ENCODE data around the gene CCDC92.

The CCDC92 gene

GRCh38 chr12:123890536-123890902, 82.1 kb downstream of the CCDC92 start:
- Histone ChIP-seq H3K4me2 (ENCODE audit: low read length) (no peak overlapping the region), H3K4me1 (ENCODE audit: control insufficient read depth, low read length) (no peaks in the 10 kb centered on the region), H3K27ac (ENCODE audit: low read depth, low read length) (no peak overlapping the region)

DNA sequence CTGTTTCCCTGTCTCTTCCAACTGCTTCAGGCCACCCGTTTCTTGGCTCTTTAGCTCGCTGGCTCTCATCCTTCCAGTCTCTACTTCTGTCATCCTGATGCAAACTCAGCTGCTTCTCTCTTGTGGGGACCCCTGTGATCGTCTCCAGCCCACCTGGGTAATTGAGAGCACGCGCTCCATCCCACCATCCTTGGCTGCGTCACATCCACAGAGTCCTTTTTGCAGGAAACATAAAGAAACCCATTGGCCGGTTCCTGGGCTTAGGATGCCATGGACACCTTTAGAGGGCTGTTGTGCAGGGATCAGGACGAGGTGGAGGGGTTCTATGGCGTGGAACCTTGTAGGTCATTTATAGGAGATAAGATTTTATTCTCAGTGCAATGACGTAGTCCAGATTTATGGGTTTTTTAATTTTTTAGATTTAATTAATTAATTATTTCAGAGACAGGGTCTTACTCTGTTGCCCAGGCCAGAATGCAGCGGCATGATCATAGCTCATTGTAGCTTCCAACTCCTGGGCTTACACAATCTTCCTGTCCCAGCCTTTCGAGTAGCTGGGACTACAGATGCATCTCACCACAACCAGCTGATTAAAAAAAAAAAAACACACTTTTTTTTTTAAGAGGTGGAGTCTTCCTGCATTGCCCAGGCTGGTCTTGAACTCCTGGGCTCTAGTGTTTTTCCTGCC, 82.6 kb downstream of the CCDC92 start:
- H3K9me3 ChIP-seq (ENCODE audit: control insufficient read depth, insufficient read depth, low read length): no peaks in the 10 kb centered on the region
- H3K36me3 ChIP-seq (ENCODE audit: control insufficient read depth, low read length): no peaks in the 10 kb centered on the region
- H3K4me3 ChIP-seq (ENCODE audit: low read length): no peak overlapping the region
- no peaks in the 10 kb centered on the region for H3K79me2 ChIP-seq (ENCODE audit: control insufficient read depth, low read length)
- peaks cover 5% of the 10 kb centered on the region; the same call in 1 of the 2 replicates for H3K27me3 ChIP-seq (ENCODE audit: control insufficient read depth, low read length)
- no peaks in the 10 kb centered on the region for H4K20me1 ChIP-seq (ENCODE audit: control insufficient read depth, insufficient read depth, low read depth, low read length)
- H3K4me2 ChIP-seq (ENCODE audit: low read length): no peak overlapping the region
- no peaks in the 10 kb centered on the region for H3K4me1 ChIP-seq (ENCODE audit: control insufficient read depth, low read length)
- H3F3A ChIP-seq (ENCODE audit: control insufficient read depth, insufficient read depth): no peaks in the 10 kb centered on the region
- TF ChIP-seq EZH2phosphoT487 (IDR thresholded peaks at IDR 0.05; ENCODE audit: borderline replicate concordance, low read length): no peak
- TF ChIP-seq, protein P1, sequence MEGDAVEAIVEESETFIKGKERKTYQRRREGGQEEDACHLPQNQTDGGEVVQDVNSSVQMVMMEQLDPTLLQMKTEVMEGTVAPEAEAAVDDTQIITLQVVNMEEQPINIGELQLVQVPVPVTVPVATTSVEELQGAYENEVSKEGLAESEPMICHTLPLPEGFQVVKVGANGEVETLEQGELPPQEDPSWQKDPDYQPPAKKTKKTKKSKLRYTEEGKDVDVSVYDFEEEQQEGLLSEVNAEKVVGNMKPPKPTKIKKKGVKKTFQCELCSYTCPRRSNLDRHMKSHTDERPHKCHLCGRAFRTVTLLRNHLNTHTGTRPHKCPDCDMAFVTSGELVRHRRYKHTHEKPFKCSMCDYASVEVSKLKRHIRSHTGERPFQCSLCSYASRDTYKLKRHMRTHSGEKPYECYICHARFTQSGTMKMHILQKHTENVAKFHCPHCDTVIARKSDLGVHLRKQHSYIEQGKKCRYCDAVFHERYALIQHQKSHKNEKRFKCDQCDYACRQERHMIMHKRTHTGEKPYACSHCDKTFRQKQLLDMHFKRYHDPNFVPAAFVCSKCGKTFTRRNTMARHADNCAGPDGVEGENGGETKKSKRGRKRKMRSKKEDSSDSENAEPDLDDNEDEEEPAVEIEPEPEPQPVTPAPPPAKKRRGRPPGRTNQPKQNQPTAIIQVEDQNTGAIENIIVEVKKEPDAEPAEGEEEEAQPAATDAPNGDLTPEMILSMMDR (IDR thresholded peaks at IDR 0.05; ENCODE audit: low read depth, low read length, poor library complexity, severe bottlenecking): no peak
- no peaks in the 10 kb centered on the region for H3K9me2 ChIP-seq (replicated peaks; ENCODE audit: control insufficient read depth, low read length)
- no peak overlapping the region for H3K27ac ChIP-seq (ENCODE audit: low read depth, low read length)

More at GRCh38 chr12:123890536-123890902, 82.1 kb downstream of the CCDC92 start:
- Histone ChIP-seq H3K79me2 (ENCODE audit: control insufficient read depth, low read length) (no peaks in the 10 kb centered on the region), H3K9me3 (ENCODE audit: control insufficient read depth, insufficient read depth, low read length) (no peaks in the 10 kb centered on the region), H3K36me3 (ENCODE audit: control insufficient read depth, low read length) (no peaks in the 10 kb centered on the region), H3K4me3 (ENCODE audit: low read length) (no peak overlapping the region), H3F3A (ENCODE audit: control insufficient read depth, insufficient read depth) (no peaks in the 10 kb centered on the region), H3K27me3 (ENCODE audit: control insufficient read depth, low read length) (peaks cover 5% of the 10 kb centered on the region; the same call in 1 of the 2 replicates), H3K9me2 (replicated peaks; ENCODE audit: control insufficient read depth, low read length) (no peaks in the 10 kb centered on the region), H4K20me1 (ENCODE audit: control insufficient read depth, insufficient read depth, low read depth, low read length) (no peaks in the 10 kb centered on the region)
- TF ChIP-seq, protein P1 (IDR thresholded peaks at IDR 0.05; ENCODE audit: low read depth, low read length, poor library complexity, severe bottlenecking): no peak
- no peak for TF ChIP-seq EZH2phosphoT487 (IDR thresholded peaks at IDR 0.05; ENCODE audit: borderline replicate concordance, low read length)

DNA sequence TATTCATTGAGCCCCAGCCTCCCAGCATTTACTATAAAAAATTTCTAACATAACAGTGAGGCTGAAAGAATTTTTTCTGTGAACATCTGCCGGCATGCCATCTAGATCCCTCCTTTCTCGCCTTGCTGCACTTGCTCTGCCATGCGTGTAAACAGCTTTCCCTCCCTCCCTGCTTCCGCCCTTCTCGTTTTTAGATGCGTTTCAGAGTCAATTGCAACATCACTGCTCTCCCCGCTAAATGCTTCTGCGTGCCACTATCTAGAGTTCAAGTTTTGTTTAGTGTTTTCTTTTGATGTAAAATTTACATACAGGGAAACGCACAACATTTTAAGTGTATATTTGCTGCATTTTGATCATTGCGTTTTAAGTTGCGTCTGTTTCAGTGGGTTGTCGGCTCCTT, 83.6 kb downstream of the CCDC92 start:
- no peaks in the 10 kb centered on the region for H3K9me2 ChIP-seq (replicated peaks; ENCODE audit: control insufficient read depth, low read length)
- peaks cover 5% of the 10 kb centered on the region; the same call in 1 of the 2 replicates for H3K27me3 ChIP-seq (ENCODE audit: control insufficient read depth, low read length)
- H3K27ac ChIP-seq (ENCODE audit: low read depth, low read length): no peak overlapping the region
- no peaks in the 10 kb centered on the region for H3K4me1 ChIP-seq (ENCODE audit: control insufficient read depth, low read length)
- no peaks in the 10 kb centered on the region for H3F3A ChIP-seq (ENCODE audit: control insufficient read depth, insufficient read depth)
- no peaks in the 10 kb centered on the region for H3K79me2 ChIP-seq (ENCODE audit: control insufficient read depth, low read length)
- no peak overlapping the region for H3K4me3 ChIP-seq (ENCODE audit: low read length)
- H4K20me1 ChIP-seq (ENCODE audit: control insufficient read depth, insufficient read depth, low read depth, low read length): no peaks in the 10 kb centered on the region
- no peaks in the 10 kb centered on the region for H3K9me3 ChIP-seq (ENCODE audit: control insufficient read depth, insufficient read depth, low read length)
- H3K4me2 ChIP-seq (ENCODE audit: low read length): no peak overlapping the region
- TF ChIP-seq, protein P1 (IDR thresholded peaks at IDR 0.05; ENCODE audit: low read depth, low read length, poor library complexity, severe bottlenecking): no peak
- TF ChIP-seq EZH2phosphoT487 (IDR thresholded peaks at IDR 0.05; ENCODE audit: borderline replicate concordance, low read length): no peak
- H3K36me3 ChIP-seq (ENCODE audit: control insufficient read depth, low read length): no peaks in the 10 kb centered on the region
